Measurements from ENCODE around the gene LRRN2.

The LRRN2 gene

GRCh38 chr1:204662530-204662929 lies 23.0 kb downstream of the LRRN2 start:
- DNase-seq (ENCODE audit: low read depth): no peak

DNA sequence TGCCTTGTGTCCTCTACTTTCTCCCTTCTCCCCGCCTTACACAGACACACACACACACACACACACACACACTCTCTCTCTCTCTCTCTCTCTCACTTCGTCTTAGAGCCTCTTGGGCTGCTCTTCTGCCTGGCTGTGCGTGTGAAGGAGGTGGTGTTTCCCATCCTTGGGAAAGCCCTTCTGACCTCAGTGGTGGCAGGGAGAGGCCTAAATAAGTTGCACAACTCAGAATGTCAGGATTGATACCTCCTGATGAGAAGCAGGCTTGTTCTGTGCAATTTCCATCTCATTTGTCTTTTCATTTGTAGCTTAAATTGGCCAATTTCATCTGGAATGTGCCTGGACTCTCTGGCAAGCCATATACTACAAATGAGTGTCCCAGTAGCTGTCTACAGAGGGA lies 25.0 kb downstream of the LRRN2 start:
- DNase-seq (ENCODE audit: low read depth): no peak

DNA sequence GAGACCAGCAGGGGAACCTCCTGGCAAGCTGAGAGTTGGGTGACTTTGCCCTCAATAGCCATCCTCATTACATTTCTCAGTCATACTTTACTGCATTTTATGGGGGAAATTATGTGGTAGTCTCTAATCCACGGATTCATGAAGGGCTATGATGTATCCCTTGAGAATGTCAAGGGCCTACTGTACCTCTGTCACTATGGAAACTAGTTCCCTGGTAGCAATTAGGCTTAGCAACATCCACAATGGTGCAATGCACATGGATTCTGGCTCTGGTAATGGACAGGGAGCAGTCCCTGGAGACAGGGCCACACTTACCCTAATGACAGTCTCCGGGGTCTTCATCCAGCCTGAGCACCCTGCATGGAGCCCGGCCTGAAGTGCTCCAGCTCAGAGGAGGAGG lies 26.5 kb downstream of the LRRN2 start:
- no peak for DNase-seq (ENCODE audit: low read depth)

GRCh38 chr1:204658295-204658694 lies 27.2 kb downstream of the LRRN2 start:
- no peak for DNase-seq (ENCODE audit: low read depth)

- DNase-seq (ENCODE audit: low read depth): no peak
Observed at GRCh38 chr1:204653590-204654340, 31.8 kb downstream of the LRRN2 start.

- no peak for DNase-seq (ENCODE audit: low read depth)
Observed at GRCh38 chr1:204652497-204652896, 33.0 kb downstream of the LRRN2 start.

DNA sequence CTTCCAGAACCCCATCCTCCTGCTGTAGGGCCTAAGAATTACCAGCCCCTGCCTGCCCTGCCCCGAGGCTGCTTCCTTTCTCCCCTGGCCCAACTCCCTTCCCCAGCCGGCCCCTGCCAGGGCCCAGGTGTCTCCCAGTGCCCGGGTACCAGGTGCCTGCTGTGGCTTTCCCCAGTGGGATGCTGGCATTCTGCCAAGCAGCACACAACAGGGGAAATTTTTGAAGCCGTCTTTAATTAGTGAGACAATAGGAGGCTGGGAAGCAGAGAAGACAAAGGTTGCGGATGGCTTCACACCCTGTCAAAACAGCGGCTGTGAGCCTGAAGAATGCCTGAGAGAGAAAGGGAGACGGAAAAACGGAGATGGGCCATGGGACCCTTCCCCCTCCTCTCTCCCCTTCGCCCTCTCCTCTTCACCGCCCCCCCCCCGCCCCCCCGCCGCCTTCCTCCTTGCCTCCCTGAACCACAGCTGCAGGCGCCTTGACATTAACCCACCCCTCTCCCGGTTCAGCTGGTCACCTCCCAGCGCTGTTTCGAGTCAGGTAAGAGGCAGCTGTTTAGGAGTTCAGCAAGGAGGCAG lies 33.6 kb downstream of the LRRN2 start:
- DNase-seq (ENCODE audit: low read depth): no peak

DNA sequence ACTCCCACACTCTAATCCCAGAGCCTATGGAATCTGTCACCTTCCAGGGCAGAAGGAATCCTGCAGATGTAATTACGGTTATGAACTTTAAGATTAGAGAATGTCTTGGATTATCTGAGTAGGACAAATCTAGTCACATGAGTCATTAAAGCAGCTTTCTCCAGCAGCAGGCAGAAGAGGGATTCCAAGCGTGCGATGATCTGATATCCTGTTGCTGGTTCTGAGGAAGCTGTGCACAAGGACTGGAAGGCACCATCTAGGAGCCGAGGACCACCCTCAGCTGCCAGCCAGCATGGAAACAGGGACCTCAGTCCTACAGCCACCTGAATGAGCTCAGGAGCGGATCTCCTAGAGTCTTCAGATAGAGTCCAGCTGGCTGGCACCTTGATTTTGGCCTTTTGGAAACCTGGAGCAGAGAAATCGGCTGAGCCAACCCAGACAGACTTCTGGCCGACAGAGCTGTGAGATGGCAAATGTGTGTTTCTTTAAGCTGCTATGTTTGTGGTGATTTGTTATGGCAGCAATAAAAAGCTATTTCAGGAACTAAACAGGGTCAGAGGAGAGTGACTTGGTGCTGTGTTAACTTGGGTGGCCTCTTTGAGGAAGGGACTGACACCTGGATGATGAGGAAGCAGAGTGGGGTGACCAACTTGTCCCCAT lies 34.5 kb downstream of the LRRN2 start:
- no peak for DNase-seq (ENCODE audit: low read depth)

DNA sequence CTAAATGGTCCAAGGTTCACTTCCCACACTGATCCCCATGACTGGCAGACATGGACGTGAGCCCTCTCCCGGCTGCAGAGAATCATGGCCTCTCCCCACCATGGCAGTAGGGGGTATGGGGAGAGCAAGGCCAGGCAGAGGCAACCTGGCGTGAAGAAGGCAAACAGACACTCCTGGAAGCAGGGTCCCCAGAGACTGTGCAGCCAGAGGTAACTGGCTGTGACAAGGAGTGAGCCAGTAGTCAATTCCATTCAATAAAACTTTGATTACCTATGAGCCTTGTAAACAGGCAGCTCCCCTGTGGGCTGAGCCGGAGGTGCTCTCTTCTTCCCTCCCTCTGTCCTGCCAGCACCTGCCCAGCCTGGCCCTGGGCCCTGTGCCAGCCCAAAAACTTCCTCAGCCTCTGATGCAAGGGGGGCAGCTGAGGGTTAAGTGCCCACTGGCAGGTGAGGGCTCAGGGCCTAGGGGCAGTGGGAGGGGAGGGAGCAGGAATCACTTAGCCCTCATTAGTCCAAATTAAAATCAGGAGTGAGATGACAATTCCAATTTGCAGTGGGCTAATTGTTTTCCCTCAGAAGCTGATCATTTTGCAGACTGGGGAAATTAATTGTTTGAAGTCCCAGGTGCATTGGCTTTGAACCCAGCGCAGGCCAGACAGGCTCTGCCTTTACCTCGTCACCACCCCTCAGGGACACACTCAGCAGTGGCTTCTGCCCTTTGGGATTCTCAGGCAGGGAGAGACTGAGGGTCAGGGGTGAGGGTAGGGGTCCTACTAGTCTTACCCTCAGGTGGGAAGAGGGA lies 35.6 kb downstream of the LRRN2 start:
- DNase-seq (ENCODE audit: low read depth): no peak

DNA sequence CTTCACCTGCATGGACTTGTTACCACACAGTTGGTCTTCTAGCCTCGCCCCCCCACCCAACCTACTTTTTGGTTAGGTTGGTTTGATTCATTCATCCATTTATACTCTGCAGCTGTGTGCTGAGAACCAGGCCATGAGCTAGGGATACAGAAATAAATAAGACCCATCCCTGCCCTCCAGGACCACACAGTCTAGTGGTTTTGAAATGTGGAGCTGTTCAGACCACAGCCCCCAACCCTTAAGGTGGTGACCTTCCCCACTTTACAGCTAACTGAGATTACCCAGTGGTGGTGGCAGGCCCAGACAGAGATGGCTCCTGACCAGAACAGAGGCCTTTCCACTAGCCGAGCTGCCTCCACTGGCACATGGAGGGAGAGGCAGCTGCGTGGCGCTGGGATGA lies 37.0 kb downstream of the LRRN2 start:
- no peak for DNase-seq (ENCODE audit: low read depth)

- DNase-seq (ENCODE audit: low read depth): no peak
Observed at GRCh38 chr1:204647805-204648153, 37.8 kb downstream of the LRRN2 start.

DNA sequence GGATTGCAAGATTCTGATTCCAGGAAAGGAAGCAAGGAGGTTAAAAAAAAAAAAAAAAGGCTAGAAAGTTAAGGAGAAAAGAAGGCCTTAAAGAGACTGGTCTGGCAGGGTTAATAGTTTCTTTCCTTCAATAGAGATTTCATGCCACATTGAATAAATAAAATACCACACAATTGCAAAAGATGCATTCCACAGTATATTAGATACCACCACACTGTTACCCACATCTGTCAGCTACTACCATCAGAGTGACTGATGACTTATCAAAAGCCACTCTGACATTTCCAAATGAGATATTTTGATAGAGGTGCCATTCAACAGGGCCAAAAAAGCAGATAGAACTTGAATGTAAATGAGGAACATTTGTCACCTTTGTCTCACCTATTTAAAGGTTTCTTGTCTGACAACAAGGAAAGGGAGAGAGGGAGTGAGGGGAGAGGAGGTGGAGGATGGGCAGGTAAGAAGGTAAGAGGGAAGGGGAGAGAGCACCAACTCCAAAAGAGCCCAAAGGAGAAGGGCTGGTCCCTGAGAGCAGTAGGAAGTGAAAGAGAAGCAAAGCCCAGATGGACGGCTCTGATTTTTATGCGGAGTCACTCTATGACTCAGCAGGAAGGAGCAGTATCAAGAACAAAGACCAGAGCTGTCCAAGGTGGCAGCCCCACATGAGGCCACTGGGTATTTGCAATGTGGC lies 38.3 kb downstream of the LRRN2 start:
- no peak for DNase-seq (ENCODE audit: low read depth)

GRCh38 chr1:204645666-204646065 lies 39.9 kb downstream of the LRRN2 start:
- no peak for DNase-seq (ENCODE audit: low read depth)

DNA sequence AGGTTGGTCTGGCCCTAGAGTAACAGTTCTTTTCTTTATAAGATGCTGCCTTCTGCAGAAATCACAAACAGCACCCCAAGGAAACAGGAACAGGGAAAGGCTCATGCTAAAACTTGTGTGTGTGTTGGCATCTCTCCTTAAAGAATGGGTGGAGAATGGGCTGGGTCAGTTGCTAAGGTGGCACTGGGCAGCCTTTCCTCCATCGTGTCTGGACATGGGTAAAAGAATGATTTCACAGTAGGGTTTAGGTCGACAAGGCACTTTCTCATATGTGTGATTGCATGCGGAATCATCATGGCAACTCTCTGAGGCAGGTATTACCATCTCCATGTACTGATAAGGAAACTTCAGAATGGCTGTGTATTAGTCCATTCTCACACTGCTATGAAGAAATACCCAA lies 40.3 kb downstream of the LRRN2 start:
- no peak for DNase-seq (ENCODE audit: low read depth)

DNA sequence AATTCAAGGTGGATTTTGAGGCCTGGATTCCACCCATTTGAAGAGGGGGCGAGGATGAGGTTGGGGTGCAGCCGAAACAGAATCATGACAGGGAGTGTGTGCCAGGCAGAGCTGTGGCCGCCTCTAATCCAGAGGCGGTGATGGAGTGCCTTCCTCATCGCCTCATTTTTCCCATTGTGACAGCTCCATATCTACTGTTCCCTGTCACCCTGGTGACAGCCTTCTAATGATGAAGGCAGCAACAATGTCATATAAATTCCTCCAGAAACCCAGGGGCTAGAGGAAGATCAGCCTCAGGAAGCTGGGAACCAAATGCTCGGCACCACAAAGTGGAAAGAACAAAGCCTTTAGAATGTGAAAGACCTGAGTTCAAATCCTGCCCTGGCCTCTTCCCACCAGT lies 42.0 kb downstream of the LRRN2 start:
- no peak for DNase-seq (ENCODE audit: low read depth)

GRCh38 chr1:204641936-204642335 lies 43.6 kb downstream of the LRRN2 start:
- no peak for DNase-seq (ENCODE audit: low read depth)

GRCh38 chr1:204641455-204641854 lies 44.1 kb downstream of the LRRN2 start:
- no peak for DNase-seq (ENCODE audit: low read depth)

GRCh38 chr1:204640578-204640977 lies 45.0 kb downstream of the LRRN2 start:
- DNase-seq (ENCODE audit: low read depth): no peak

DNA sequence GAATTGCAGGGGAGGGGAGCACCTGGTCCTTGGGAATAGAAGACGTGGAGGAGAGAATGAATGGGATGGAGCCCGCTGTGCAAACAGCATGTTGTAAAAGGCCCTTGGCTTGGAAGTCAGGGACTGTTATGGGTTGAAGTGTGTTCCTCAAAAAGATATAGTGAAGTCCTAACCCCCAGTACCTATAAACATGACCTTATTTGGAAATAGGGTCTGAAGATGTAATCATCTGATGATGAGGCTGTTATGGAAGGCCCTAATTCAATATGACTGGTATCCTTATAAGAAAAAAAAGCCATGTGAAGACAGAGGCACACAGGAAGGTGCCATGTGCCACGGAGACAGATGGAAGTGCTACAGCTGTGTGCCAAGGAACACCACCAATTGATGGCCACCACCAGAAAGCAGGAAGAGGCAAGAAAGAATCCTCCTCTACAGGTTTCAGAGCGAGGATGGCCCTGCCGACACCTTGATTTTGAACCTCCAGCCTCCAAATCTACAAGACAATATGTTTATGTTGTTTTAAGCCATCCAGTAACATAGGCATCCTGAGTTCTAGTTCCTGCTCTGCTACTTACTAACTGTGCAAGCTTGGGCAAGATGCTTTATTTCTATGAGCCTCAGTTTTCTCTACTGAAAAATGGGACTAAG lies 51.2 kb downstream of the LRRN2 start:
- DNase-seq (ENCODE audit: low read depth): no peak

- DNase-seq (ENCODE audit: low read depth): no peak
Observed at GRCh38 chr1:204633665-204634064, 51.9 kb downstream of the LRRN2 start.

- DNase-seq (ENCODE audit: low read depth): no peak
Observed at GRCh38 chr1:204630132-204630905, 55.2 kb downstream of the LRRN2 start.
